ENCODE measurements around the gene TRIM32. TPM values are rescaled to one million over a fixed set of nuclear protein-coding genes. Genes with fewer than 3 reads are reported as not detected.

TRIM32 gene
- total RNA-seq, 1 experiment from 2014 or later = 11.6 TPM

DNA sequence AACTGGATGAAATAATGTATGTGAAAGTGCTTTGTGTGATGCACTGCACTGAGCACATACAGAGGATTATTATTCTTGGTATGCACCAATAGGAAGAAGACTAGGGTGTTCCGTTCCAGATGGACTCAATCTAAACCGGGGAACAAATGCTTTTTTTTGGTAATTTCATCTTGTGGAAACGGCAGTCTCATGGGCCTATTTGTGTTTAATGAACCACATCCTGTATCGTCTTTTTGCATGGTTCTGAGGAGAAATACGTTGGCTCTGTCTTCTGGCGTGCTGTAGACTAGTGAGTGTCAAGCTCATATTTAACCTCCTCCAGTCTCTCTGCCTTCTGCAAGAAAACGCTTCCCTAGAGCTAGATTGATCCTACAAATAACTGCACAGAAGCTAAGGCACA, 30.0 kb downstream of the TRIM32 start:
- Histone ChIP-seq H4K20me1 (ENCODE audit: low read length) (no peaks in the 10 kb centered on the region), H2AFZ (ENCODE audit: low read length) (no peak overlapping the region), H3K79me2 (ENCODE audit: low read length) (no peaks in the 10 kb centered on the region), H3K9ac (ENCODE audit: low read length) (no peak overlapping the region), H3K27me3 (ENCODE audit: low read length) (0 out of 2 replicates have a peak, but pooled peaks cover 9% of the 10 kb centered on the region), H3K9me3 (ENCODE audit: low read length) (no peaks in the 10 kb centered on the region), H3K4me3 (ENCODE audit: low read length) (no peak overlapping the region), H3F3A (ENCODE audit: low read length, unreplicated experiment) (no peaks in the 10 kb centered on the region), H3K9me2 (replicated peaks; ENCODE audit: low read length) (no peaks in the 10 kb centered on the region), H3K4me1 (ENCODE audit: insufficient read depth, low read length) (no peaks in the 10 kb centered on the region), H3K4me2 (ENCODE audit: low read length) (no peak overlapping the region), H3K27ac (ENCODE audit: low read length) (no peak overlapping the region), H3K36me3 (ENCODE audit: low read depth, low read length) (no peaks in the 10 kb centered on the region)
- DNase-seq (no peak), ATAC-seq (no peak)
- no TSS peak for BruUV-seq (replicated peaks)
- intact Hi-C loops (cut with micrococcal nuclease) = no loop called here
- ChIA-PET CTCF (no interaction called here), POLR2A (ENCODE audit: unreplicated experiment) (no interaction called here)
- TF ChIP-seq EZH2phosphoT487 (IDR thresholded peaks at IDR 0.05; ENCODE audit: borderline replicate concordance, low read length) (no peak), EZH2 (IDR thresholded peaks at IDR 0.05; ENCODE audit: low read length, unreplicated experiment) (no peak)
- TF ChIP-seq, protein P1, sequence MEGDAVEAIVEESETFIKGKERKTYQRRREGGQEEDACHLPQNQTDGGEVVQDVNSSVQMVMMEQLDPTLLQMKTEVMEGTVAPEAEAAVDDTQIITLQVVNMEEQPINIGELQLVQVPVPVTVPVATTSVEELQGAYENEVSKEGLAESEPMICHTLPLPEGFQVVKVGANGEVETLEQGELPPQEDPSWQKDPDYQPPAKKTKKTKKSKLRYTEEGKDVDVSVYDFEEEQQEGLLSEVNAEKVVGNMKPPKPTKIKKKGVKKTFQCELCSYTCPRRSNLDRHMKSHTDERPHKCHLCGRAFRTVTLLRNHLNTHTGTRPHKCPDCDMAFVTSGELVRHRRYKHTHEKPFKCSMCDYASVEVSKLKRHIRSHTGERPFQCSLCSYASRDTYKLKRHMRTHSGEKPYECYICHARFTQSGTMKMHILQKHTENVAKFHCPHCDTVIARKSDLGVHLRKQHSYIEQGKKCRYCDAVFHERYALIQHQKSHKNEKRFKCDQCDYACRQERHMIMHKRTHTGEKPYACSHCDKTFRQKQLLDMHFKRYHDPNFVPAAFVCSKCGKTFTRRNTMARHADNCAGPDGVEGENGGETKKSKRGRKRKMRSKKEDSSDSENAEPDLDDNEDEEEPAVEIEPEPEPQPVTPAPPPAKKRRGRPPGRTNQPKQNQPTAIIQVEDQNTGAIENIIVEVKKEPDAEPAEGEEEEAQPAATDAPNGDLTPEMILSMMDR (conservative IDR thresholded peaks at IDR 0.05; ENCODE audit: low read depth, low read length) = no peak

DNA sequence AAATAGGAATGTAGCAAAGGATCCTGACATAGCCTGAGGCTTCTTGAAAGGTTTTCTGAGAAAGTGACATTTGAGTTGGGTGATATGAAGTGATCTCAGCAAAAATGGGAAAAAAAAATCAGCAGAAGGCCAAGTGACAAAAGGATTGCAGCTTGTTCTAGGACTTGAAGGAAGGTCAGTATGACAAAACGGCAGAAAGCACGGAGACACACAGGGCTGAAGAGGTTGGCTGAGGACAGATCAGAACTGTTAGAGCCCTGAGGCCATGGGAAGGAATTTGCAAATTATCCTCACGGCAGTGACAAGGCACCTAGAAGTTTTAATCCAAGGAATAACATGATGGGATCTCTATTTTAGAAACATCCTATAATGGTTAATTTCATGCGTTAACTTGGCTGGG, 31.0 kb downstream of the TRIM32 start:
- H3K4me3 ChIP-seq (ENCODE audit: low read length) = no peak overlapping the region
- CTCF ChIA-PET = no interaction called here
- no peaks in the 10 kb centered on the region for H3F3A ChIP-seq (ENCODE audit: low read length, unreplicated experiment)
- no peaks in the 10 kb centered on the region for H3K9me2 ChIP-seq (replicated peaks; ENCODE audit: low read length)
- BruUV-seq (replicated peaks) = no TSS peak
- H3K4me1 ChIP-seq (ENCODE audit: insufficient read depth, low read length) = no peaks in the 10 kb centered on the region
- no peak overlapping the region for H3K4me2 ChIP-seq (ENCODE audit: low read length)
- TF ChIP-seq, protein P1 (conservative IDR thresholded peaks at IDR 0.05; ENCODE audit: low read depth, low read length) = no peak
- no peak overlapping the region for H3K27ac ChIP-seq (ENCODE audit: low read length)
- no peaks in the 10 kb centered on the region for H4K20me1 ChIP-seq (ENCODE audit: low read length)
- no peaks in the 10 kb centered on the region for H3K79me2 ChIP-seq (ENCODE audit: low read length)
- H3K36me3 ChIP-seq (ENCODE audit: low read depth, low read length) = no peaks in the 10 kb centered on the region
- no peak overlapping the region for H2AFZ ChIP-seq (ENCODE audit: low read length)
- no peaks in the 10 kb centered on the region for H3K9me3 ChIP-seq (ENCODE audit: low read length)
- intact Hi-C loops (cut with micrococcal nuclease) = no loop called here
- H3K9ac ChIP-seq (ENCODE audit: low read length) = no peak overlapping the region
- no peak for ATAC-seq
- POLR2A ChIA-PET (ENCODE audit: unreplicated experiment) = no interaction called here
- DNase-seq = no peak
- H3K27me3 ChIP-seq (ENCODE audit: low read length) = 0 out of 2 replicates have a peak, but pooled peaks cover 9% of the 10 kb centered on the region

DNA sequence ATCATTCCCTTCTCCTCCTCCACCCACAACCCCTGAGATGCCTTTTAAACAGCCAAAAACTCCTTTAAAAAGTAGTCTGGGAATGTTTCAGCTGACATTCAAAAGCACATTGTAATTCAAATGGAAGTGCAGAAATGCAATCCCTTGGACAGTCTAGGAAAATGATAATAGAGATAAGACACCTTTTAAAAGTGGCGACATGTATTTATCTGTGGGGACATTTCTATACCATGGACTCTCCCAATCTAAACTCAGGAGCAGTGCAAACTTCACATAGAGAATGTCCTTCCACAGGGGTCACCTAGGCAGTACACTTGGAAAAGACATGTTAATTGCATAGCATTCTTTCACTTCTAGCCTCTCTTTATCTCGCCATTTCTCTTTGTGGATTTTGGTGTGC, 33.0 kb downstream of the TRIM32 start:
- H3K4me3 ChIP-seq (ENCODE audit: low read length) = no peak overlapping the region
- no peaks in the 10 kb centered on the region for H3K9me2 ChIP-seq (replicated peaks; ENCODE audit: low read length)
- CTCF ChIA-PET = no interaction called here
- POLR2A ChIA-PET (ENCODE audit: unreplicated experiment) = no interaction called here
- ATAC-seq = no peak
- H3K27me3 ChIP-seq (ENCODE audit: low read length) = 0 out of 2 replicates have a peak, but pooled peaks cover 9% of the 10 kb centered on the region
- no peaks in the 10 kb centered on the region for H3F3A ChIP-seq (ENCODE audit: low read length, unreplicated experiment)
- no peak overlapping the region for H2AFZ ChIP-seq (ENCODE audit: low read length)
- no peaks in the 10 kb centered on the region for H3K79me2 ChIP-seq (ENCODE audit: low read length)
- H3K4me2 ChIP-seq (ENCODE audit: low read length) = no peak overlapping the region
- H3K36me3 ChIP-seq (ENCODE audit: low read depth, low read length) = no peaks in the 10 kb centered on the region
- intact Hi-C loops (cut with micrococcal nuclease) = no loop called here
- no peaks in the 10 kb centered on the region for H3K4me1 ChIP-seq (ENCODE audit: insufficient read depth, low read length)
- no TSS peak for BruUV-seq (replicated peaks)
- no peaks in the 10 kb centered on the region for H3K9me3 ChIP-seq (ENCODE audit: low read length)
- H4K20me1 ChIP-seq (ENCODE audit: low read length) = no peaks in the 10 kb centered on the region
- no peak overlapping the region for H3K27ac ChIP-seq (ENCODE audit: low read length)
- DNase-seq = no peak
- no peak overlapping the region for H3K9ac ChIP-seq (ENCODE audit: low read length)
- TF ChIP-seq, protein P1 (conservative IDR thresholded peaks at IDR 0.05; ENCODE audit: low read depth, low read length) = no peak
- TF ChIP-seq EZH2phosphoT487 (IDR thresholded peaks at IDR 0.05; ENCODE audit: borderline replicate concordance, low read length) = no peak
- TF ChIP-seq EZH2 (IDR thresholded peaks at IDR 0.05; ENCODE audit: low read length, unreplicated experiment) = no peak

Measured in PC-3 (cell line).